ENCODE data around the gene RRP36. TPM values are rescaled to one million over a fixed set of nuclear protein-coding genes. Genes with fewer than 3 reads are reported as not detected.

Gene RRP36
- total and polyA plus RNA-seq, 2 of the 8 experiments (the other 6 are each of a cell fraction or from before 2014, with no cell fraction given) = 33.9 to 92.3 TPM

- peak overlapping the region in 1 of 4 experiments; percentile 32; a peak in 1 of 7 replicates for H3K9ac ChIP-seq (replicated peaks in 1 of 4; ENCODE audit: extremely low read depth in 1 of 4, low read depth in 3 of 4, low read length in 3 of 4)
- no peak overlapping the region for H3K27ac ChIP-seq (ENCODE audit: low read depth, low read length)
- no peak overlapping the region for H2AFZ ChIP-seq (ENCODE audit: low read length)
- POLR2A ChIA-PET (ENCODE audit: partially characterized antibody) = interaction anchor here (0.8 to 4.1 kb wide), 9 partner anchors 9 to 33 kb away, joined by 3 to 25 read pairs (median 5); partner anchors contain the start of gene PEX6
- H3K4me3 ChIP-seq (ENCODE audit: extremely low read depth in 1 of 4, insufficient read depth in 2 of 4, low read depth in 3 of 4, low read length in 4 of 4) = no peak overlapping the region
- H2BK120ac ChIP-seq (replicated peaks; ENCODE audit: low read depth, low read length) = no peak overlapping the region
- H3K36me3 ChIP-seq (ENCODE audit: control insufficient read depth in 2 of 4, insufficient read depth in 4 of 4, low read length in 3 of 4) = peaks cover 0 to 9% (median 8%) of the 10 kb centered on the region in 4 experiments; a peak in 4 of 8 replicates
- peaks cover 4% of the 10 kb centered on the region for H3K23me2 ChIP-seq (ENCODE audit: low read depth, low read length)
- no peak overlapping the region for H4K91ac ChIP-seq (replicated peaks; ENCODE audit: insufficient read length, low read length)
- CTCF ChIA-PET (ENCODE audit: partially characterized antibody) = interaction anchor here (0.5 to 2.9 kb wide), 8 partner anchors 10 to 143 kb away, joined by 3 to 13 read pairs (median 3); partner anchors contain the start of gene KLHDC3
- no peaks in the 10 kb centered on the region for H3K27me3 ChIP-seq (replicated peaks in 1 of 4; ENCODE audit: control insufficient read depth in 3 of 4, extremely low read depth in 1 of 4, insufficient read depth in 3 of 4, low read length in 3 of 4)
- peaks cover 0 to 6% (median 1%) of the 10 kb centered on the region in 4 experiments; a peak in 4 of 7 replicates for H3K4me1 ChIP-seq (replicated peaks in 1 of 4; ENCODE audit: control insufficient read depth in 3 of 4, insufficient read depth in 4 of 4, low read length in 3 of 4)
- no peaks in the 10 kb centered on the region for H3K9me3 ChIP-seq (ENCODE audit: insufficient read depth in 2 of 2, low read depth in 1 of 2, low read length in 1 of 2)
- no peak overlapping the region for H3K4me2 ChIP-seq (ENCODE audit: insufficient read depth in 1 of 2, low read depth in 2 of 2, low read length in 2 of 2)
- no peak overlapping the region for H3K23ac ChIP-seq (ENCODE audit: insufficient read length)
- WGBS, 2 experiments (ENCODE audit: extremely low coverage in 1 of 2, insufficient coverage in 1 of 2, insufficient read length in 1 of 2, insufficient replicate concordance in 2 of 2, low coverage in 1 of 2, low lambda C conversion rate in 2 of 2, missing lambda C conversion rate in 1 of 2) = 92% methylated on average over 5 of the region's 5 CpGs; no CpG with 5 or more reads in 1 of the 2 experiments
- H3K4ac ChIP-seq (replicated peaks; ENCODE audit: insufficient read length, low read depth, low read length) = no peak overlapping the region
- no peak overlapping the region for H3K18ac ChIP-seq (ENCODE audit: extremely low read depth, low read length)
- H3K79me2 ChIP-seq (ENCODE audit: control insufficient read depth in 1 of 2, insufficient read depth in 2 of 2, low read length in 2 of 2) = peaks cover 8 to 15% of the 10 kb centered on the region in 2 experiments; a peak in 2 of 4 replicates
- H3K14ac ChIP-seq (ENCODE audit: insufficient read length) = no peak overlapping the region
- no peak overlapping the region for H4K5ac ChIP-seq (ENCODE audit: insufficient read length, low read depth, low read length)
- peaks cover 8% of the 10 kb centered on the region for H3K79me1 ChIP-seq (ENCODE audit: low read depth, low read length)
- no peak overlapping the region for H2BK20ac ChIP-seq (ENCODE audit: low read length)
- H4K8ac ChIP-seq (ENCODE audit: extremely low read depth, insufficient read depth, low read length) = no peak overlapping the region
- DNase-seq (ENCODE audit: low read depth in 1 of 2, low spot score in 2 of 2) (no peak), FAIRE-seq (no peak)
- H2BK5ac ChIP-seq (ENCODE audit: low read depth, low read length) = no peak overlapping the region
- H3K56ac ChIP-seq (replicated peaks; ENCODE audit: insufficient read length, low read depth, low read length) = no peak overlapping the region
- peaks cover 0 to 12% of the 10 kb centered on the region in 2 experiments for H4K20me1 ChIP-seq (replicated peaks in 1 of 2; ENCODE audit: control insufficient read depth in 1 of 2, insufficient read depth in 2 of 2, low read length in 2 of 2)
- H2BK15ac ChIP-seq (ENCODE audit: low read length) = no peak overlapping the region
- H2AK5ac ChIP-seq (ENCODE audit: low read depth, low read length) = no peak overlapping the region
- no peak overlapping the region for H2BK12ac ChIP-seq (ENCODE audit: low read depth, low read length)
- TF ChIP-seq PHF8 (conservative IDR thresholded peaks at IDR 0.05; ENCODE audit: low read depth, low read length) (no peak), CBX8 (IDR thresholded peaks at IDR 0.05; ENCODE audit: borderline replicate concordance, low read depth, low read length) (no peak), SIRT6 (IDR thresholded peaks at IDR 0.05; ENCODE audit: low read length) (no peak), CEBPB (IDR thresholded peaks at IDR 0.05; ENCODE audit: low read depth, low read length) (no peak), SP1 (IDR thresholded peaks at IDR 0.05; ENCODE audit: low read depth, low read length) (no peak), HDAC2 (IDR thresholded peaks at IDR 0.05; ENCODE audit: borderline replicate concordance in 1 of 2, low read depth in 2 of 2, low read length in 2 of 2) (no peak), YY1 (IDR thresholded peaks at IDR 0.05; ENCODE audit: low read depth, low read length) (no peak), RNF2 (IDR thresholded peaks at IDR 0.05; ENCODE audit: borderline replicate concordance, low read depth, low read length, missing control alignments, poor library complexity, severe bottlenecking) (no peak)
Observed at GRCh38 chr6:42987533-42988451, 33.6 kb upstream of the RRP36 start.
